GM08714 (cell line): ENCODE data around the gene HOTAIR.

Source experiments
- H3K4me3 ChIP-seq: fragments of 200-500 bp; sonication (Bioruptor generic); 2 replicates; pipeline ENCODE4 v1.5.1; 2014; ENCODE audit warnings: mild to moderate bottlenecking, low read length, inconsistent platforms
- ZNF274 ChIP-seq: IDR thresholded peaks from 2 replicates; pipeline ENCODE4 v1.6.1; 2012; ENCODE audit warnings: mild to moderate bottlenecking, low read depth, low read length

Gene HOTAIR

DNA sequence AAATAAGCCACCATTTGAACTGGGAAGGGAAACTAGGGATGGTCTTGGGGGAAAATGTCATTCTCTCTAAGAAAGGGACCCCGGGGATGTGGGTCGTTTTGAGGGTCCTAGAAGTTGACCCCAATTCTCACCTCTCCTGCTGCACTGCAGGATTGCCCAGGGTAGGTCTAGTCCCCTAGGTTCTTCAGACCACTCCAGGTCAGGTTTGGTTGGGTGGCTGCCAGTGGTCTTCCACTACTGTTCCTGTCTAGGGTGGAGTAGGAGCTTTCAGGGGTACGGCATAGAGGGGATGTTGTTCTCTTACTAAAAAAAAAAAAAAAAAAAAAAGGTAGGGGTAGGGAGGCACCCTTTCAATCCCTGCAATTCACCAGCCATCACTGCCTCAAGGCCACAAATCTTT, 41.3 kb upstream of the HOTAIR start:
- TF ChIP-seq ZNF274 = no peak
- no peak overlapping the region for H3K4me3 ChIP-seq

DNA sequence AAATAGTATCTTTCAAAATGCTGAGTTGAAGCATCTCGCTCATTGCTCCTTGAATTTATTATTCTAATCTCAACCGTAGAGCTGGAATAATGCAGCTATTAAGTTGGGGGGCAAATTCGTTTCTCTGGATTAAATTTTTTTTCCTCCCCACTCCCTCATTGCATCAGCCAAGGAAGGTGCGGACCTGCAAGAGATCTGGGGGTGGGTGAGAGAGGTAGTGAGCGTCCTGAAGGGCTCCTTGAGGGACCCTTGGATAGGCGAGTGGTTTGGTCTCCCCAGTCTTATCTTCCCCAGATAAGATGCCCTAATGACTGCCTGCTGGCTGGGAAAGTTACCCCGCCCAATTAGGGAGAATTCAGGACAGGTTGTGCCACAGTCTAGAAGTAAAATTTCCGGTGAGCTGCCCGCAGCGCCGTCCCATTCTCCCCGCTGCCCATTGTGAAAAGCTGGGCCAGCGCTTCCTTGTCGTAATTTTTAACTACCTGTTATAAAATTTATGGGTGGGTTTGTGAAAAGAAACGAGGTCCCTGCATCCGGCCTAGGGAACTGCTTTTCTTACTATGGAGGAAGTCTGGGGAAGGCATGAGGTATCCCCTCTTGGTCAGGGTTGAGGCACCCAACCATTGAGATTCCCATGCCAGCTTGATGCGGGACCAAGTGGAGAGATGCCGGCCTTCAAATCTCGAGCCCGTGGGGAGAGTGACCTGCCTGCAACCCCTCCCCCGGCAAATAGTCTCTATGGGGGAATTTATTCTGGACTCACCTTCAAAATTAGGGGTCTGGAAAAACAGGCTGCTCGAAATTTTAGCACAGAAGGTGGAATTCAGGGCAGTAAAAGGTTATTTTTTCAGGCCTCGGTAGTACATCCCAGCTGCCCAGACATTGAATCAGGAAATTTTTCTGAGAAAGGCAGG, 40.5 kb upstream of the HOTAIR start:
- no peak overlapping the region for H3K4me3 ChIP-seq
- no peak for TF ChIP-seq ZNF274

DNA sequence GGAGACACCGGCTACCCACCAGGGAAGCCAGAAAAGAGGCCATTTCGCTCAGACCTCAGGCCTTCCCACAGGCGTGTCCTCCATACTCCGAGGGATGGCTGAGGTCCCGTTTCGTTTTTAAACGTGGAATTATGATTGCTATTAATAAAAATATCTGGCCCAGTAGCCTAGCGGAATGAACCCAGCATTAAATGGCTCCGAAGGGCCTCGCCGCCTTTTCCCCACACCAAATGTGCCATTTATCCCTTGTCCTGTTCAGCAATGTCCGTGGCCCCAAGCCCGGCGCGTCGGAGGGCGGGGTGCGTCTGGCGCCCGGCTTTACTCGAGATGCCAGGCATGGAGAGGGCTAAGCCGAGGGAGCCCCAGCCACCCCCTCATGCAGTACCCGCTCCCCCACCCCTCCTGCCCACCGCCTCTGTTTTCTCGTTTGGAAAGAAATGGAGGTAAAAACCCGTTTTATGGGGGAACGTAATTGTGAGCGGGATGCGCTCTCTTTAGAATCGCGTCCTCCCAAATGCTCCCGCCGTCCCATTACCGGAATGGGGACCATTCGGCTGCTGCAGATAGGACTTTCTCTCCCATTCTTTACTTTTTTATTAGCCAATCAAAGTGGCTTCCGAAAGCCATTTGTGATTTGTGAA, 39.7 kb upstream of the HOTAIR start:
- no peak for TF ChIP-seq ZNF274
- H3K4me3 ChIP-seq = no peak overlapping the region

DNA sequence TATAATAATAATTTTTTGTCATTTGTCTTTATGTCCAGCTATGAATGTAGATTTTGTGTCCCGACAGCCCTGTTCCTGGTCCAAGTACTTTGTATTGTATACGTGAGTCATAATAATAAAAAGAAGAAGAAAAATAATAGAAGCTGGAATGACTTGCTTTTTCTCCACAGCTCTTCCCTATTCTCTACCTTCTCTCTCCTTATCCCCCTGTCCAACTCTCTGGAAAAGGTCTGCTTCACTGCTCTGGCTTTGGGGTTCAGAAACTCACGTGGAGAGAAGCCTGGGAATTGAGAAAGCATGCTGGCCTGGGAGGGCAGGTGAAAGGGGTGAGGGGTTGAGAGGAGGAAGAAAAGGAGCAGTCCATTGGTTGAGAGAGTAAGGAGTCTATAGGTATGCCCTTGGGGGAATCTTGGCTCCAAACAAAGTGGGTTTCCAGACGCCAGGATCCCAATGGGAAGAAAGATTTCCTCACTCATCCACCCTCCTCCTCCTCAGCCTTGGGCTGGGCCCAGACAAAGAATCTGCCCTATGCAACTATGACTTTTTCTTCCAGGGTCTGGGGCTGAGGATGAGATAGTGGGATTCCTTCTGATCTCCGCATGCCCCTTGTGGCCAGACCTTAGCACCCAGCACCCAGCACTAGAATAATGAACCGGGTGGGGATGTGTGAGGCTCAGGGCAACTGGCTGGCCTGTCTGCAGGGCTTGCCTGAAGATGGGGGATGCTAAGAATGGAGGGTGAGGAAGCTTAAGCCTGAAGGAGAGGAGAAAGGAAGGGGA, 38.1 kb upstream of the HOTAIR start:
- TF ChIP-seq ZNF274 = no peak
- no peak overlapping the region for H3K4me3 ChIP-seq

DNA sequence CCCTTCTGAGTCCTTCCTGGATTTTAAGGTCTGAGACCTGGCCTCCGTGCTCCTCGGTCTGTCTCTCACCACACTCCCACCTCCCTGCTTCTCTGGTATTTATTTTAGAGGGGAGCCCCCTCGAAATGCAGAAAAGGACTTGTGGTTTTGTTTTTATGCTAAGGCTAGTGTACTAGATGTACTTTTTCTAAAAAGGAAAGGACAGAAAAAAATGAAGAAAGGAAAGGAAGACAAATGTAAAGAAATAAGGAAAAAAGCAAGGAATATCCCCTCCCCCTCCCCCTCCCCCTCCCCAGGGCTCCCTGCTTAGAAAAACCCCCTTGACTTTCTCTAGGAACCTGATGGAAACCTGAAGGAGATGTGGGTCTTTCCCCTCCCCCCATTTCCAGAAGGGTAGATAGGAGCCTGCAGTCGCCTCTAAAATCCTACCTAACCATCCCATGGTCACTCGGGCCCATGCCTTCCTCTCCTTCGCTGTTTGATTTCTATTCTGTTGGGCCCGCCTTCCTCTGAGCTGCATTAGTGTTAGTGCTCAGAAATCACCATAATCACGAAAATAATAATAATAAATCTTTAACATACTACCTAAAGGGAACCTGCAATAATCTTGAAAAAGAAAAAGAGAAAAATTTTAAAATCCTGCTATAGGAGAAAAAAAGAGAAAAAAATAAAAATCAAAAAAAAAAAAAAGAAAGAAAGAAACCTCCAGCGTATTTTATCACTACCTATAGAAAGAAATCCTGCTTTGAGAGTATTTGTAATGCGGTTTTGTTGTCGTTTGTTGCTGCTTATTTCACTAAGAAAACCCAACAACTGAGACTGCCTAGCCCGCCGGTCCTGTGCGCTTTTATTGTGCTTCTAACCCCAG, 37.1 kb upstream of the HOTAIR start:
- no peak overlapping the region for H3K4me3 ChIP-seq
- no peak for TF ChIP-seq ZNF274

DNA sequence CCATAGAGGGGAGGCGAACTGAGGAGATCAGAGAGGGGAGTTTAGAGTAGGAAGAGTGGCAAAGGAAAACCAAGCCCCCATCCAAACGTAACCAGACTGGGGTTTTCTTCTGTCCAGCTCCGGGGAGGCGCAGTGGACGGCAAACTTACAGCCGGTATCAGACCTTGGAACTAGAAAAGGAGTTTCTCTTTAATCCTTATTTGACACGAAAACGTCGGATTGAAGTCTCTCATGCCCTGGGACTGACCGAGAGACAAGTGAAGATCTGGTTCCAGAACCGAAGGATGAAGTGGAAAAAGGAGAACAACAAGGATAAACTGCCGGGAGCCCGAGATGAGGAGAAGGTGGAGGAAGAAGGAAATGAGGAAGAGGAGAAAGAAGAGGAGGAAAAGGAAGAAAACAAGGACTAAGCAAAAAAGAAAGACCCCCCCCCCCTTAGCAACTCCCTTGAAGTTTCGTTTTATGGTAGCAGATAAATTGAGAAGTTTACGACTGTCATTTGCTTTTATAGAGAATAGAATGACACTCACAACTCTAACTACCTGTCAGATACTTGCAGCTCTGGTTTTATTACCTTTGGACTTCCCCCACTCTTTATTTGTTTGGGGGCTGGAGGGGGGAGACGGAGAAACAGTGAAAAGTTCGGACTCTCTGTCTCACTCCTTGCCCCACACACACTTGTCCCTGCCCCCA, 36.4 kb upstream of the HOTAIR start:
- no peak overlapping the region for H3K4me3 ChIP-seq
- TF ChIP-seq ZNF274 = no peak

DNA sequence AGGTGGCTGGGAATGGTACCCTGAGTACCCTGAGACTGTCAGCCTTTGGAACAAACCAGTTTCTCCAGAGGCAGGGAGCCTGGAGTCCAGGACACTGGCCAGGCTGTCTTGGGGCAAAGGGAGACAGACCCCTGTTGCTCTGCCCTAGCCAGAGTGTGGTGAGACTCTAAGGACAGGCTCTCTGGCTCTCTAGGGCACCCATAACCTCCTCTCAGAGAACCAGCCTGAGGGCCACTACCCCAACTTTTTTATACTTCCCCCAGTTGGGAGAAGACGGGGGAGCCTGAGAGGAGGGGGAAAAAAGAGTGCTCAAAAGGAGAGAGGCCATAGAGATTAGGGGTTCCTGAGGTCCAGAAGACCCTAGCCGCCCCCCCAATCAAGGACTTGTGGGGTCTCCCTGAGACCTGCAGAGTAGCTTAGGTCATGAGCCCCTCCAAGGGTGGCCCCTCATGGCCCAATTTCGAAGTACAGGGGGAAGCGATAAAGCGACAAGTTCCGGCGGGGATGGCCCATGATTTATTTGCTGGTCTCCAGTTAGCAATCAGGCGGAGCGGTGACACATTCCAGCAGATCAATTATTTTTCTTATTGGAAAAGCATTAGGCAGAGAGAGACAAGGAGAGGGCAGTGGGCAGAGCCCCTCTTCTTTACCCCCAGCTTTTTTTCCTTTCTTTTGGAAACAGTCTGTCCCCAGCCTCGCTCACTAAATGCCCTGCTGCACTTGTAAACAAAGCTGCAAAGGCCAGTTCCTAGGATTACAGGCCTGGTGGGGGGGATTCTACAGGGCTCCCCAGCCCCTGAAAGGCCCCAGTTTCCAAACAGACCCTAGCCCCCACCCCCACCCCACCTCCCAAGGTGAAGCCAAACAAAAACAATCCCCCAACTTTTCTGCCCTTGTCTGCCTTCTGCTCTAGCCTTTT, 35.6 kb upstream of the HOTAIR start:
- no peak for TF ChIP-seq ZNF274
- no peak overlapping the region for H3K4me3 ChIP-seq

DNA sequence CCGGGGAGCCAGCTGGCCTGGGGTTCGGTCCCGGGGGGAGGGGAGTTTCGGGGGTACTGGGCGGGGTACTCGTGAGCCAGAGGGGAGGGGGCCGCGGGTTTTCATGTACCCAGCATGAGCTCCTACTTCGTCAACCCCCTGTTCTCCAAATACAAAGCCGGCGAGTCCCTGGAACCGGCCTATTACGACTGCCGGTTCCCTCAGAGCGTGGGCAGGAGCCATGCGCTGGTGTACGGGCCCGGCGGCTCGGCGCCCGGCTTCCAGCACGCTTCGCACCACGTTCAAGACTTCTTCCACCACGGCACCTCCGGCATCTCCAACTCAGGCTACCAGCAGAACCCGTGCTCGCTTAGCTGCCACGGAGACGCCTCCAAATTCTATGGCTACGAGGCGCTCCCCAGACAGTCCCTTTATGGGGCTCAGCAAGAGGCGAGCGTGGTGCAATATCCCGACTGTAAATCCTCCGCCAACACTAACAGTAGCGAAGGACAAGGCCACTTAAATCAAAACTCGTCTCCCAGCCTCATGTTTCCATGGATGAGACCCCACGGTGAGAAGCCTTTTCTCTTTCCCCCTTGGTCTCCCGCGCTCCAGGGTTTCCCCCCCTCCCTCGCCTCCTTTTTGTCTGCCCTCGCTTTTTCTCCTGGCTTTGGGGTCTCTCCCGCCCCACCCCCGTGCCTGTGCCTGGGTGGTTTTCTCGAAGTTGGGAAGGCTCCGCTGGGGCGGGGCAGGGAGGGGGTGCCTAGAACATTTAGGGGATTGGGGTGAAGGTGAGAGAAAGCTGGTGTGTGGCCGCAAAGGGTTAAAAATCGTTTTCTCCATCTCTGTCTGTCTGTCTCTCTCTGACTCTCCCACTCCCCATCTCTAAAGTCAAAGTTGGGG, 34.7 kb upstream of the HOTAIR start:
- no peak overlapping the region for H3K4me3 ChIP-seq
- no peak for TF ChIP-seq ZNF274

DNA sequence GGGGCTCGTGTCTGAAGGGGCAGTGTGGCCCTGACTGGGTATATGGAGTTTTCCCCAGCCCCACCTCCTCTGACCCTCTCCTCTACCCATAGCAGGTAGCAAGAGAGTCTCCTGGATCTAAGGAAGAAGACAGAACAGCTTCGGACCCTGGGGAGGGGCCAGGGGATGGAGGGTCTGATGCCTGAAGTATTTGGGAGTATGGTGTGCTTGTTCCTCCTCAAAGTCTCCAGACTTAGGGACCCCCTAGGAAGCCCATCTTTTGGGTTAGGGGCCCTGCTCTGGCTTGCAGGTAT, 33.5 kb upstream of the HOTAIR start:
- H3K4me3 ChIP-seq = no peak overlapping the region
- no peak for TF ChIP-seq ZNF274

DNA sequence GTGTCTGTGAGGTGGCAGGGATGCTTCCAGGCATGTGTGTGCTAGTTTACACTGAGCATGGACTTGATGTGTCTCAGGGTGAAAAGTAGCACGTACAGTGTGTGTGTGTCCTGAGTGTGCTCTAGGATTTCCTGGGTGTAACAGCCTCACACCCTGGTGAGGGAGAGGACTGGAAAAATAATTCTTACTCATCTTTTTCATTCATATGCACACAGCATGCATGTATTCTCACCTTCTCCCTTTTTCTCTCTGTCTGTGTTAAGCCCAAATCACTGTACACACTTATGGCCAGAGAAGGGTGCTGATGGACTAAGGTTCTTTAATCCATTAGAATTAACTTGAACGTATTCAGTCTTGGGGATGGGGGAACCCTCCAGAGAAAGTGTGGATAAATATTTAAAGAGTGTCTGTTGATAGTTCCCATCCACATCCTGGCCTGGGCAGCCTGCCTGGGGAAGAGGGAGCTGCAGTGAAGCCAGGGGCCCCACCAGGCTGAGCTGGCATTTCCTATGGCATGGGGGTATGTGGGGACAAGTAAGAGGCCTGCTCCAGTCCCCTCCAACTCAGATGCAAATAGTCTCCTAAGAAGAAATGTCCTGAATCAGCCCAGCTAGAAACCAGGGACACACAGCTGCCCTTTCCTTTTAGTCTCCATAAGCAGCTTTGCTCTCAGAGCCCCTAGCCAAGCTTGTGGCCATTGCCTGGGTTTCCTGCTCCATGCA, 32.9 kb upstream of the HOTAIR start:
- no peak overlapping the region for H3K4me3 ChIP-seq
- no peak for TF ChIP-seq ZNF274
